GM19468 (cell line): ENCODE data around the gene SAPCD1.

Experiments
- ATAC-seq: cut with Tn5 transposase; IDR thresholded peaks from one replicate; pipeline ENCODE4 v1.9.1; 2021; ENCODE audit warnings: mild to moderate bottlenecking, moderate library complexity, moderate number of reproducible peaks; ENCODE audit not compliant: unreplicated experiment; ENCODE audit errors: extremely low read depth

Gene SAPCD1

DNA sequence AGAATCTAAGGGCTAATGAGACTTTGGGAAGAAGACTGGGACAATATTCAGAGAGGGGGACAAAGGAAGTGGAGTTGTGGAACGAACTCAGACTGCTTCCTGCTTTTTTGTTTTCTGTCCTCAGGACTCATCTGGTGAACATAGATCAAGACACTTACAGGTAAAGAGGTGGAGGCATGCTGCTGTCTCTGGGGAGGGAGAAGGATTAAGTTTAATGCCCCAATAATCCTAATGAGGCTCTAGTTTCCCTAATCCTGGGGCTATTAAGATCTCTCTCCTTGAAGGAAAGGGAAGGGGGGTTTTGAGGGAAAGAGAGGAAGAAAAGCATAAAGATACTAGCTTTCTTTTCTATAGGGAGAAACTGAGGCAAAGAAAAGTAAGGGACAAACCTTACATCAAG is 18.0 kb upstream of the SAPCD1 start:
- ATAC-seq, result no peak

DNA sequence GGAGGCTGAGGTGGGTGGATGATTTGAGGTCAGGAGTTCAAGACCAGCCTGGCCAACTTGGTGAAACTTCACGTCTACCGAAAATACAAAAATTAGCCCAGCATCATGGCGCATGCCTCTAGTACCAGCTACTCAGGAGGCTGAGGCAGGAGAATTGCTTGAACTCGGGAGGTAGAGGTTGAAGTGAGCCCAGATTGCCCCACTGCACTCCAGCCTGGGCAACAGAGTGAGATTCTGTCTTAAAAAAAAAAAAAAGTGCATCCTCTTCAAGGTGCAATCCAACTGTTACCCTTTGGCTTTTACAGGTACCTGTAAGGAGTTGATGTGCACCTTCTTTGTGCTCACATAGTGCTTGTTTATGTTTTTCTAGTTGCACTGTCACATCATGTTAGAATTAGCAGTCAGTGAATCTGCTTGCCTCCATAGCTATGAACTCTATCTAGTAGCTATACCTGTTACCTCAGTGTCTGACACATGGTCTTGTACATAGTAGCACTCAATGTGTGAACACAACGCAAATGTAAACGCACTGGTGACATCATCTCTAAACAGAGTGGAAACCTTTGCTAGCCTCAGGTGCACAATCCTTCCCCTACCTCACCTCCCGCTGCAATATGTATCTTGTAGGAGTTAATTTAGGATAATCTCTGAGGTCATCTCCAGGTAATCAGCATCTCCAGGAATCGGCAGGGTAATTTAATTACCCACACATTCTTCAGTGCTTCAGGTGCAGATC is 13.0 kb upstream of the SAPCD1 start:
- ATAC-seq, result no peak

DNA sequence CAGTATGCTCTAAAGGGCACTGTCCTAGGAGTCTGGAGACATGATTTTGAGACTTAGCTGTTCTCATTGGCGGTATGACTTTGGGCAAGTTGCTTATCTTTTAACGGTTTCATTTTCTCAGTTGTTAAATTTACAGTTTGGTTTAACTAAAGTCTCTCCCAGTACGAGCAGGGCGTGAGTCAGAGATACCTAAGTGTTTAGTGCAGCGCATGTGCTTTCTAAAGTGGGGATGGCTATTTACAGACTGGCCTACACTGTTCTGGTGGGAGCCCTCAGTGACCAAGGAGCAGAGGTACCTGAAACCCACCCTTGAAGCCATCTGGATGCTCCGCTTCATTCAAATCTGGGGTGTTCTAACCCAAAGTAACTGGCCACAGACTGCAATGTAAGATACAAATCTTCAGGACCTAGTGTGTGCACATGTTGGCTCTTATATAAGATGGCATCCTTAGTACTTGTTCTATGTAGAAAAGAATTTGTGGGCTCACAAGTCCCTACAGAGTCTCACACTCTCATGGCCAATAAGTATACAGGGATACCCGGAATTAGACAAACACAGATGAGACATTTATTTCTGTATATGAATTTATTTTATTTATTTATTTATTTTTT is 11.9 kb upstream of the SAPCD1 start:
- no peak for ATAC-seq

GRCh38 chr6:31752739-31753319 is 9.6 kb upstream of the SAPCD1 start:
- no peak for ATAC-seq

GRCh38 chr6:31758281-31758680 is 4.2 kb upstream of the SAPCD1 start:
- no peak for ATAC-seq

DNA sequence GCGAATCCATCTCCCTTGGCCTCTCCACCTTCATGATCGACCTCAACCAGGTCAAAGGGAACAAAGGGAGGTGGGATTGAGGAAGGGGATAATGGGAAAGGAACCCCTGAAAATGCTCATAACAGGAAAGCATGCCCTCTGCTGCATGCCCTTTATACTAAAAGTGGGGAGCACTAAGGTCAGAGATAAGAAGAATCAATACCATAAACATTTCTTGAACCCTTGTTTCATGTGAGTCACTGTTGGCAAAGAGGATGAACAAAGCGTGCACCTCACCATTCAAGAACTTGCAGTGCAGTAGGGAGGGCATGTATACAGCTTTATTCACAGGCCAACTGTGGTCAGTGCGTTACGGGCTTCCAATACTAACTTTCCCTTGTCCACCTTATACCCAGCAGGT is 1.7 kb upstream of the SAPCD1 start:
- ATAC-seq, result no peak

DNA sequence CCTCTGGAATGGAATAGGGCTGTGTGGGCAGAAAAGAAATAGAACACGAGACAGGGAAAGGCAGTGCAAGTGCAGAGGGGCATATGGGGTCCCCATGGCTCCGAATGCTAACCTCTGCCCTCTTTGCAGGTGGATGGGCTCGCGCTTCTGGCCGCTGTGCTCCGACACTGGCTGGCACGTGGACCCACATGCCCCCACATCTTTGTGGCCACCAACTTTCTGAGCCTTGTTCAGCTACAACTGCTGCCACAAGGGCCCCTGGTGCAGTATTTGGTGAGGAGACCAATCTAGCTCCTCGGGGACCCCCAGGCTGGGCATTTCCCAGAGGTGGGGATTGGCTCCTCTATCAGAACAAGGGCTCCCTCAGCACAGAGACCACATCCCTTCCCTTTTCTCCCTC is 1.1 kb upstream of the SAPCD1 start:
- ATAC-seq, result no peak

- ATAC-seq, result no peak
Measured at GRCh38 chr6:31762878-31763618, 592 bp downstream of the SAPCD1 start.

- no peak for ATAC-seq
Measured at GRCh38 chr6:31763619-31763940, 1.1 kb downstream of the SAPCD1 start.

- no peak for ATAC-seq
Measured at GRCh38 chr6:31764198-31764597, 1.7 kb downstream of the SAPCD1 start.

DNA sequence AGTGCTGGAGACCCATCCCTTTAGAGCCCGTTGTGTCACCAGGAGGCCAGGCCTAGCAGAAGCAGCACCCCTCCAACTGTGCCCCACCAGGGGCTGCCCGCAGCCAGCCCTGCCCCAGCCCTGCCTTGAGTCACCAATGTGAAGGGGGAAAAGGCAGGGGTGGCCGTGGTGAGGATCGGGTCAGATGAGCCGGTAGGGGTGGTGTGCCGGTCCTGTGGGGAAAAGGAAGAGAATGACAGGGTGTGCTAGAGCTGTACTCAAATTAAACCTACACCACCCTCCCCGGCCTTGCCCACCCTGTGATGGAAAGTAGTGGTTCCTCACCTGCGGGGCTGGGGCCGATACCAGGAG is 3.1 kb downstream of the SAPCD1 start:
- ATAC-seq, result no peak

- ATAC-seq, result no peak
Measured at GRCh38 chr6:31765910-31766794, 3.7 kb downstream of the SAPCD1 start.

DNA sequence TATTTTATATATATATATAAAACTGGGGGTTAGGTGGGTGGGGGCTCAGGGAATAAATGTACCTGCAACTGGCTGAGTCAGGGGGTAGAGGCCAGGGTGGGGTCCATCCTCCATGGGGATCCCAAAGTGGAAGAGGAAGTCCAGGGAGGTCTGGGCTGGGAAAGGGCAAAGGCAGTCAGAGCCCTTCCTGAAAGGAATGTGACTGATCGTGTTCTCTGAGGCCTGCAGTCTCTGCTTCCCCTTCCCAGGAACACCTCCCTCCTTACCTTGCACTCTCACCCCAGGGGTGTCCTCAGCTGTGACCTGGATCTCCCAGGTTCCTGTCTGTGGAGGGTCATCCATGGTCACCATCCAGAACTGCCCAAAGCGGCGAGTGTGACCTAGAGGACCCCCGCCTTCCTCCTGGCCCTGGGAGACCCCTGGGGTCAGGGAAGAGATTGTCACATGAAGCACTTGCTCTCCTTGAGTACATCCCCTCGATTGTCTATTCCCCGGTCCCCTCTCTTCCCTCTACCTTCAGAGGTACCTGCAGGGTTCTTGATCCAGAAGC is 4.7 kb downstream of the SAPCD1 start:
- ATAC-seq, result no peak

DNA sequence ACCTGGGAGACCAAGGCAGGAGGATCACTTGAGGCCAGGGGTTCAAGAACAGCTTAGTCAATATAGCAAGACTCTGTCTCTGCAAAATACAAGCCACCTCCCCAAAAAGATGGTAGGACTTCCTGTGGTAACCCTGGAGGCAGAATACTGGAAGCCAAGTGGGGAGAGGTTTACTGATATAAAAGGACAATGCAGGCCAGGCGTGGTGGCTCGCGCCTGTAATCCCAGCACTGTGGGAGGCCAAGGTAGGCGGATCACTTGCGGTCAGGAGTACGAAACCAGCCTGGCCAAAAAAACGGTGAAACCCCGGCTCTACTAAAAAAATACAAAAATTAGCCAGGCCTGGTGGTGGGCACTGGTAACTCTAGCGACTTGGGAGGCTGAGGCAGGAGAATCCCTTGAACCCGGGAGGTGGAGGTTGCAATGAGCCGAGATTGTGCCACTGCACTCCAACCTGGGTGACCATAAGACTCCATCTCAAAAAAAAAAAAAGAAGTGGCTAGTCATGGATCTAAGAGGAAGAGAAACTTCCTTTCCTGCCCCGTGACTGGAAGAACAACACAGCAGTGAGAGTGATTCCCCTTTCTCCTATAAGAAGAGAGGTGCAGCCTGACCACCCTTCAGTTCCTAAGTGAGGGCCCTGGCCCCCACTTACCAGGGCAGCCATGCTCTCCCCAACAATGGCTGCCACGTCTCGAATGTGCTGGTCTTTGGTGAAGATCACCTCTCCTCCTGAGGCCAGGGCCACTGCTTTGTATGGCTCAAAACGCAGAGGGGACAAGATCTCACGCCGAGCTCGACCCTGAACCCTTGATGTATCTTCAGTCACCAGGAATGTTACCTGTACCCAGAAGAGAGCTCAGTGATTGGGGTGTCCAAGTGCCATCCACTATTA is 6.2 kb downstream of the SAPCD1 start:
- ATAC-seq, result no peak

DNA sequence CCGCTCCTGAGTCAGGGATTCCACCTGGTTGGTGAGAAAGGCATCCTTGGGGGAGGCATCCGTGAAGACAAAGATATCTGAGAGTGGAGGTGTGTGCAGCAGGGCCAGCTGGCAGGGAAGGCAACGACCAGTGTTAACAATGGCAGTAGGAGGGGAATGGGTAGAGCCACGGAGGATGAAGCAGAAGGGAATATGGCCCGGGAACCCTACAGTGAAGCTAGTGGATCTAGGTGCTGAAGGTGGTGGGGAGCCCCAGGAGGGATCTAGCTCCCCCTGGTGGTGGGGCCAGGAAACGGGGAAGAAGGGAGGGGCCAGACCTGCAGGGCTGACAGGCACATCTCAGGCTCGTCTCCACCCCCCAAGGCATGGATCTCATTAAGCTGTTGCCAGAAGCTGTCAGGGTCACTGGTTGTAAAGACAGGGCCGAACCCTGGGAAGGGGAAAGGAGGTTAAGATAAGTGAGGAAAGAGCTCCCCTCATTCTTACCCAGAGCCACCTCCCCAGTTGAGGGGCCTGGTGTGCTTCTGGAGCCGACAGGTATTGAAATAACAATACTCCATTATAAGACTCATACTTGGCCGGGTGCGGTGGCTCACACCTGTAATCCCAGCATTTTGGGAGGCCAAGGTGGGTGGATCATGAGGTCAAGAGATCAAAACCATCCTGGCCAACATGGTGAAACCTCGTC is 7.4 kb downstream of the SAPCD1 start:
- no peak for ATAC-seq

DNA sequence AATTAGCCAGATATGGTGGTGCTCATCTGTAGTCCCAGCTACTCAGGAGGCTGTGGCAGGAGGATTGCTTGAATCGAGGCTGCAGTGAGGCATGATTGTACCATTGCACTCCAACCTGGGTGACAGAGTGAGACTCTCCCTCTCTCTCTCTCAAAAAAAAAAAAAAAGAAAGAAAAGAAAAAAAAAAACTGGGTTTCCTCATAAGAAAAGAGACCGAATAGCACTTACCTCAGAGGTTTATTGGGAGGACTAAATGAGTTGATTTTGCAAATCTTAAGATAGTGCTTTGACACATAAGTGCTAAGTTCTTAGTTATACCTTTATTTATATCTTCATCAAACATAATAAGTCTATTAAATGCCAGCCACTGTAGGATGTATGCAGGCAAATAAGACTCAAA is 8.4 kb downstream of the SAPCD1 start:
- ATAC-seq, result no peak

DNA sequence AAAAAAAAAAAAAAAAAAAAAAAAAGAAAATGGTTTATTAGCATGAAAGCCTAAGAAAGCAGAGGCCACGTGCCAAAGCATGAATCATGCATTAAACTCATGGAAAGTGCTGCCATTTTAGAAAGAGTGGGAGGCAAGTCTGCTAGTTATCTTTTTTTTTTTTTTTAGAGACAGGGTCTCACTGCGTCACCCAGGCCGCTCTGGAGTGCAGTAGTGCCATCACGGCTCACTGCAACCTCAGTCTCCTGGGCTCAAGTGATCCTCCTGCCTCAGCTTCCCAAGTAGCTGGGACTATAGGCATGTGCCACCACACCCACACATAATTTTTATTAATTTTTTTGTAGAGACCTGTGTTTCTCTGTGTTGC is 9.5 kb downstream of the SAPCD1 start:
- ATAC-seq, result no peak

DNA sequence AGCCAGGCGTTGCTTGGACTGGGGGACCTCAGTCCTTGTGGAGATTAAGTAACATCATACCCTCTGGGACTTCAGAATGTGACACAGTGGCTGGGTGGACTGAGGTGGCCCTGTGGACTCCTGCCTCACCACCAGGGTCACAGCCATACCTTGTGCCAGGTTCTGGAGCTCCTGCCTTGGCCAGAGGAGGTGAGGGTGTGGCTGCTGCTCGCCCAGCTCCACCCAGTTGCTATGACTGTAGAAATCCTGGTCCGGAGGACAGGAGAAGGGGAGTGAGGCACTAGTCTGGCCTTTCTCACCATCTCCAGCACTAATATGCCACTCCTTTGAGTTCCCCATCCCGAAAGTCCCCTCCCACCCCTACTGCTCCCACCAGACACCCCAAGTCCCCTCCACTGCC is 12.7 kb downstream of the SAPCD1 start:
- ATAC-seq, result no peak
